GM06990 (cell line): ENCODE results near the gene CCNG2.

Experiments
- DNase-seq: peaks from one replicate; pipeline ENCODE4 v3.0.0-alpha.2; 2011; ENCODE audit not compliant: insufficient read length; ENCODE audit errors: extremely low read depth
- H3K27me3 ChIP-seq: replicated peaks from 2 replicates; pipeline ENCODE4 v1.6.0; 2011; ENCODE audit warnings: low read length; ENCODE audit not compliant: control insufficient read depth, insufficient read depth
- H3K36me3 ChIP-seq: 2 replicates; pipeline ENCODE4 v1.5.1; 2011; ENCODE audit warnings: low read length; ENCODE audit not compliant: control insufficient read depth, insufficient read depth
- H3K4me3 ChIP-seq: replicated peaks from 2 replicates; pipeline ENCODE4 v1.5.1; 2011; ENCODE audit warnings: low read depth, mild to moderate bottlenecking, control low read depth, low read length
- CTCF ChIP-seq: IDR thresholded peaks from 2 replicates; pipeline ENCODE4 v1.5.1; 2011; ENCODE audit warnings: low read length, control low read depth, mild to moderate bottlenecking, inconsistent platforms; ENCODE audit not compliant: insufficient read depth, poor library complexity, severe bottlenecking

Gene CCNG2

DNA sequence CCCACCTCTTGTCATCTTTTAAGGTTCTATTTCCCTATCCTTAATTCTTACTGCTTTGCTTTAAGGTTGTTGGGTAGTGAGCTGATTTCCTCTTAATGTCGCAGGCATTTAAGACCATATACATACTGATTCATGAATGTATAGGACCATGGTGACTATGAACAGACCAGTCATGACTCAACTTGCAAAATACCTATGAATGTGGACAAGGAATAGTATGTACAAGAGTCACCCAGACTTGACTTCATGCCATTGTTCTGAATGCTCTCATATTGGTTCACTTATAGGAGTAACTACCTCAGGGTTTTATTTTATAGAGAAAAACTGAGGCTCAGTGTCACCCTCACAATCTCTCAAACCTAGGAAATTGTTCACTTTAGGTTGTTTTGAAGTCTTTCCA is 44.3 kb downstream of the CCNG2 start:
- H3K4me3 ChIP-seq: no peak overlapping the region
- no peaks in the 10 kb centered on the region; the same call in 1 of the 2 replicates for H3K27me3 ChIP-seq
- TF ChIP-seq CTCF: no peak
- DNase-seq: no peak
- H3K36me3 ChIP-seq: no peaks in the 10 kb centered on the region

- H3K4me3 ChIP-seq: no peak overlapping the region
- no peaks in the 10 kb centered on the region; the same call in 1 of the 2 replicates for H3K27me3 ChIP-seq
- no peak for TF ChIP-seq CTCF
- no peak for DNase-seq
- H3K36me3 ChIP-seq: no peaks in the 10 kb centered on the region
These were observed 44.9 kb downstream of the CCNG2 start for GRCh38 chr4:77201857-77202256.

- H3K4me3 ChIP-seq: no peak overlapping the region
- no peak for TF ChIP-seq CTCF
- no peaks in the 10 kb centered on the region; the same call in 1 of the 2 replicates for H3K27me3 ChIP-seq
- no peaks in the 10 kb centered on the region for H3K36me3 ChIP-seq
- no peak for DNase-seq
These were observed 45.5 kb downstream of the CCNG2 start for GRCh38 chr4:77202491-77202890.

DNA sequence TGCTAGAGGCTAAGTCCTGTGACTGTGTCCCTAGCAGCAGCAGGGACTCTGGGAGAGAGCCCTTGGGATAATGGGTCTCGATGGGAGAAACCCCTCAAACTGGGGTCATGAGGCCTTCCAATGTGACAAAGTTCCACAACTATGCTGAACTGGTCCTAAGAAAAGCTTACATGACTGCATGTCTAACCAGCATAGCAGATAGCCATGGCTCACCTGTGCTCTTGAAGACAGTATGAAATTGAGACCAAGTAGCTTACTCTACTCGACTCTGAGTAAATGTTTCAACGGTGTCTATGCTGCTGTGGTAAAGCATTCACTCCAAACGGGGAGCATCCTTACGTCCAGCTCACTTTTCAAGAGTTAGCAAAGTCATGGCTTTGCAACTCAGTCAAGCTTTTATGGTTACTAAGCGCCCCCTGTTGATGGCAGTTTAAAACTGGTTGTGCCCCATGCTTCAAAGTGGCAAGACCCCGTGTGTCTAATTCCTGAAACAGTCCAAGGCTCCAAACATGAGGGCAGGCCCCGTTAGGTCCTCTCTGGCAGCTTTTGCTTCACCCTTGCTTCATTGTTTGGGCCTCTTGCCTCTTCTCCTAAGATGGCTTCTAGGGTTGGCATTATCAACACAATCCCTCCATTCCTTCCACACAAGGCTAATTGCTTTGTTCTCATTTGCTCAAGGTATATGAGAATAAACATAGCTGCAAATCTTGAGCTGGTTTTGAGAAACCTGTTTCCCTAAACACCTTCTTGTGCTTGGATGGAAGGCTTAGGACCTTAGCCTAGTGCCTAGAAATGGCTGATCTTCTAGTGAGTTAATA is 46.6 kb downstream of the CCNG2 start:
- peak; percentile 73 for TF ChIP-seq CTCF
- H3K4me3 ChIP-seq: no peak overlapping the region
- peak; percentile 11 for DNase-seq

GRCh38 chr4:77204621-77205020 is 47.6 kb downstream of the CCNG2 start:
- H3K36me3 ChIP-seq: no peaks in the 10 kb centered on the region
- H3K4me3 ChIP-seq: no peak overlapping the region
- no peak for TF ChIP-seq CTCF
- no peaks in the 10 kb centered on the region; the same call in 1 of the 2 replicates for H3K27me3 ChIP-seq
- DNase-seq: no peak

More for the DNA sequence above, 46.6 kb downstream of the CCNG2 start:
- no peaks in the 10 kb centered on the region for H3K36me3 ChIP-seq
- H3K27me3 ChIP-seq: no peaks in the 10 kb centered on the region; the same call in 1 of the 2 replicates
